ENCODE measurements around the gene ITGA6.

DNA sequence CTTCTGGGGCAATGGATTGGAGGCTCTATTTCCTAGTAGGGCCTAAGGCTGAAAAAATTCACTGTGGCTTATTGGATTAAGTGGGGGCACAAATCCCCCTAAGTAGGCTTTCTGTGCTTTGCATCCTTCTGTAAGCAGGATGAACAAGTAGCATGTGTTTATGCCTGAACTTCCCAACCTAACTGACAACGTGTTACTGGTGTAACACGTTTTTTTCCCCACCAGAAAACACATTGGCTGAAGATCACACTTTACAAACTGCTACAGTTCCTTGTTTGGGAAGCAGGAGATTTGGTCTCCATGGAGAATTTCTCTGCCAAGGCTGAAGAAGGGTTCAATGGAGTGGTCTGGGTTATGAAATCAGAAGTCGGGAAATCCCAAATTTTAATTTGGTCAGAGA is 7.2 kb upstream of the ITGA6 start:
- TF ChIP-seq, protein P1, sequence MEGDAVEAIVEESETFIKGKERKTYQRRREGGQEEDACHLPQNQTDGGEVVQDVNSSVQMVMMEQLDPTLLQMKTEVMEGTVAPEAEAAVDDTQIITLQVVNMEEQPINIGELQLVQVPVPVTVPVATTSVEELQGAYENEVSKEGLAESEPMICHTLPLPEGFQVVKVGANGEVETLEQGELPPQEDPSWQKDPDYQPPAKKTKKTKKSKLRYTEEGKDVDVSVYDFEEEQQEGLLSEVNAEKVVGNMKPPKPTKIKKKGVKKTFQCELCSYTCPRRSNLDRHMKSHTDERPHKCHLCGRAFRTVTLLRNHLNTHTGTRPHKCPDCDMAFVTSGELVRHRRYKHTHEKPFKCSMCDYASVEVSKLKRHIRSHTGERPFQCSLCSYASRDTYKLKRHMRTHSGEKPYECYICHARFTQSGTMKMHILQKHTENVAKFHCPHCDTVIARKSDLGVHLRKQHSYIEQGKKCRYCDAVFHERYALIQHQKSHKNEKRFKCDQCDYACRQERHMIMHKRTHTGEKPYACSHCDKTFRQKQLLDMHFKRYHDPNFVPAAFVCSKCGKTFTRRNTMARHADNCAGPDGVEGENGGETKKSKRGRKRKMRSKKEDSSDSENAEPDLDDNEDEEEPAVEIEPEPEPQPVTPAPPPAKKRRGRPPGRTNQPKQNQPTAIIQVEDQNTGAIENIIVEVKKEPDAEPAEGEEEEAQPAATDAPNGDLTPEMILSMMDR (IDR thresholded peaks at IDR 0.05) = no peak
- no peak for TF ChIP-seq ZFX (IDR thresholded peaks at IDR 0.05; ENCODE audit: borderline replicate concordance)

All from 22Rv1 (cell line).